GM18508 (cell line): ENCODE data around the gene RPS18.

Experiments used
- ATAC-seq: cut with Tn5 transposase; IDR thresholded peaks from one replicate; pipeline ENCODE4 v1.9.1; 2021; ENCODE audit warnings: moderate number of reproducible peaks; ENCODE audit not compliant: insufficient read depth, unreplicated experiment

The RPS18 gene

DNA sequence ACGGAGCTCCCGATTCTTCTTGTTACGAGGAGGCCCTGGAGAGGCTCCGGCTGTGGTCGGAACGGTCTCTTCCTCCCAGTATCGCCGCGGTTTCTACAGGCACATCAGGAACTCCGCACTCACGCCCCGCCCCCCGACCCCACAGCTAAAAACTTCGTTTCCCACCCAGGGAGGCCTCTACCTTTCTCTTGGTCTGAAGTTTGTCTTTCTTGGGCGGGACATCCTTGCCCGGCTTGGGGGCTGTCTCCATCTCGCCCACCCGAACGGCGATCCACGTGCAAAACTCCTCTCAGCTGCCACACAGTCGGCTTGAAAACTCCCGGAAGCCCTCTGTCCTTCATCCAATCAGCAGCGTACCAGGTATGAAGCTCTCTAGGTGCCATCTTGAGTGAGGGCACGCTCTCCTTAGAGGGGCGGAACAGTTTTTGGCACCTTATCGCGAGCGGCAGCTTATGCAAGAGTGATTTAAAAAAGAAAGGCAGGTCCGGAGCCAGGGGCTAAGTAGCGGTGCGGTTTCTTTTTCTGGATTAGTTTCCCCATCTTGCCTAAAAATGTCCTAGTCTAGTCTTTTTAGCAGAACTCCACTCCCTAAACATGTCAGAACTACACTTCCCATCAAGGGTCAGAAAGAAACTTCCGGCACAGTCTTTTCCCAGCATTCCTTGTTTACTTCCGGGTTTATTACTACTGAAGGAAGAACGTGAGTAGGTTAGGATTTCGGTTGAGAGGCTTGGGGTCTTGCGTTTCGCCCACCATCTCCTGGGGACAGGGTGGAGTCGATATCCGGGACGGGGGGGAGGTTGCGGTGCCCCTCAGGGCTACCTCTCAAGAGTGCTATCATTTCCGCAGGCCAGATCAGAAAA is 17.3 kb downstream of the RPS18 start, which contains the start of the genes PFDN6 and WDR46:
Gene PFDN6 (plus strand): TSS at position 681 of the 863 bp plus-strand sequence. CDS start 256 bp downstream, outside the sequence.
Gene WDR46 (minus strand): TSS at position 319 of the 863 bp plus-strand sequence. CDS start 69 bp downstream, at position 250.
- peak; percentile 51 for ATAC-seq

DNA sequence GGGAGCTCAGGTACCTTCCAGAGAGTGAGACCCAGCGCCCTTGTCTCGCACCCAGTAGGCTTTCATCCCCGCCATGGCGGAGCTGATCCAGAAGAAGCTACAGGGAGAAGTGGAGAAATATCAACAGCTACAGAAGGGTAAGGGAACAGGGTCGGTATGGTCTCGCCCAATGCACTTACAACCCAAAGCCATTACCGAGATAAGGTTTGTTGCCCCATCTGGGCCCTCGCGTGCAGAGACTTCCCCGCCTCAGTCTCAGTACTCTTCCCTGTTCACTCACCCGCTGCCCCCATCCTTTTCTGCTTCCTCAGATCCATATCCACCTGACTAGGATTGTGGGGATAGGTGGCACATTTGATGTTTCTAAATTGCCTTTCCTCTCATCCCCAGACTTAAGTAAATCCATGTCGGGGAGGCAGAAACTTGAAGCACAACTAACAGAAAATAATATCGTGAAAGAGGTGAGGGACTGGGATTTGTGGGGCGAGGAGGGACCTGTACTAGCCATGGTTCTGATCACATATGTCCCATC is 18.0 kb downstream of the RPS18 start:
- ATAC-seq, result no peak

DNA sequence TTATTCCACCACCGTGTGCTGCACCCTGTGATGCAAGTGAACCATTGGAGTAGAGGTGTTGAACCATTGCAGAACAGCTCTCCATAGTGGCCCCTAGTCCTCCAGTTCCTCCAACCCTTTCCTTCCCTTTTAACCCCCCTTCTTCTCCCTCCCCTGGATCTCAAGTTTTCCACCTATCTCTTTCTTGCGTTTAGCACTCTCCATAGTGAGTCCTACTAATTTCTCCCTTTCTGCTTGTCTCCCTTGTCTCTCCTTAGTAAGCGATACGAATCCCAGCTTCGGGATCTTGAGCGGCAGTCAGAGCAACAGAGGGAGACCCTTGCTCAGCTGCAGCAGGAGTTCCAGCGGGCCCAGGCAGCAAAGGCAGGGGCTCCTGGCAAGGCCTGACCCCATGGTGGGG is 18.6 kb downstream of the RPS18 start:
- ATAC-seq, result no peak

DNA sequence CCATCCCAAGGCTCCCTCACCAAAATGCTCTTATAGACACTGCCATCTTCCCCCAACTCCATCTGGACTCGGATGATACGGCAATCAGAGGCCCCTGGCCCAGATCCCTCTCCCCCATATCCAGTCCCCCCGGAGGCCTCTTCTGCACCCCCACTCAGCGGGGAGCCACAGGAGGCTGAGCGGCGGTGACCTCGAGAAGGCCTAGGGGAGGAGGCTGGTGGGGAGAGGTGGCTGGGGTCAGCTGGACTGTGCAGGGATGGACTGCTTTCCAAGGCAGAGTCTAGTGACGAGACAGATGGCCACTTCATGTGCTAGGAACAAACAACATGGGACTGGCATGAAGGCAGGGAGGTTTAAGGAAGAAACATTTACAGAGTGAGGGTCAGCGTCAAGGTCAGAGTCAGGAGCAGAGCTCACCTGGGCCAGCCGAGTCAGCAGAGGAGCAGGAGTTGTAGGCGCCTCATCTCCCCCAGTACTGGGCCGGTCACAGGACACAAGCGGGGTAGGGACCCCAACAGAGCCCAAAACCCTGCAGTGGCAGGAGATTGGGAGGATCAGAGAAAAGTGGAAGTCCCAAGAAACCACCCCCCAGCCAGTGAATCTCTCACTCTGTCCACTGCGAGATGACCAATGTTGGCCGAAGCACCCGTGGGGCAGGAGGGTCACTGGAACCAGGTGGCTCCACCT is 21.3 kb downstream of the RPS18 start:
- no peak for ATAC-seq

DNA sequence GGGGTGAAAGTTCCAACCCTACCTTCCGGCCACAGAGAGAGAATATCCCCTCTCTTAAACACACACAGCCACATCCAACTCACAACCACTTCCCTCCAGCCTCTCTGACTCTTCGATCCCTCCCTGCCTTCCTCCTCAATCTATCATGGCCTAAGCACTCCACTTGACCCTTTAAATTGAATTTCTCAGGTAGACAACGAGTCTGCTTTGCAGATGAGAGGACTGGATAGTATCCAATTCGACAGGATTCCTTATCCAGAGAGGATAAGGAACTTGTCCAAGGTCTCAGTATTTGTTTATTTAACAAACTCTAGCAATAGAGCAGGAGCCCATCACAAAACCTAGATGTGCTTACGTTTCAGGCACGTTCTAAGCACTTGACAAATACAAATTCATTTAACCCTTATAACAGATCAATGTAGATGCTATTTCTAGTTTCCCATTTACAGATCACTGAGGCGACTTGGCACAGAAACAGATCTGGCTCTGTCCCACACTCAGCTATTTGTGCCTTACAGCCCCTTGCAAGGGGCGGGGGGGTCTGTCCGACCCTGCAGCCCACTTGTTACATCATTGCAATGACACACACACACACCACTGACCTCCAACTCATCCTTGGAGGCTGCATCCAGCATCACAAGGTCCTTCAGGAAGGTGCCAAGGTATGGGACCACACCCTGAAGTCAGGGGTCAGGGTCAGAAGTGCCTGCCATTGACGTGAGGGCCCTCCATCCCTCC is 22.4 kb downstream of the RPS18 start:
- ATAC-seq, result no peak

DNA sequence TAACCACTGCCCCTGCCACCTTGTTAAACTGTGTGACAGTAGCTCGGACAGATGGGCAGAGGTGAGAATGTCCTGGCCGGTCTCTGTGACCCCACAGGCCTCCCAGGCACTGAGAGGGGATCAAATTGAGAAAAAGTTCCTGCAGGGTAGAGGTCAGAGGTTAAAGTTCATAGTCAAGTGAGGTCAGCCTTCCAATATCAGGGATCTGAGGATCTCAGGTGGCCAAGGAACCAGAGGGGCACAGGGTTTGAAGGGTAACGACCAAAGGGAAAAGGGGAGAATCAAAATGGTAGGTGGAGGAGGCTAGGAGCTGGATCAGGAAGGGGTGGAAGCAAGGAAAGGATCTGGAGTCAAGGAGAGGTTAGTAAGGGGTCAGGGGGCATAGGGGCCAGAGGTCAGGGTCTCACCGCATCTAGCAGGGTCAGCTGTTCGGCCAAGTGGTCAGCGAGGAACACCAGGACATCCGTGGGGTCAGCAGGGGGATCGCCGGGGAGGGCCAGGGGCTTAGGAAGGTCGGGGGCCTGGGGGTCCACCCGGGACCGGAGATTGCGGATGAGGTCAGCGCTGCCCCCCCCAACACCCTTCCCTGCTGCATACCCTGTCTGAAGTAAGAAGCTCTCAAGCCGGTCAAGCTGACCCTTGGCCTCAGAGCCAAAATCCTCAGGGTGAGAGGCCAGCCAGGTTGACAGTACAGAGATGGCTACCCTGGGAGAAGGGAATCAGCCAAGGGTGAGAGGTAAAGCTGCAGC is 23.9 kb downstream of the RPS18 start:
- ATAC-seq, result no peak

DNA sequence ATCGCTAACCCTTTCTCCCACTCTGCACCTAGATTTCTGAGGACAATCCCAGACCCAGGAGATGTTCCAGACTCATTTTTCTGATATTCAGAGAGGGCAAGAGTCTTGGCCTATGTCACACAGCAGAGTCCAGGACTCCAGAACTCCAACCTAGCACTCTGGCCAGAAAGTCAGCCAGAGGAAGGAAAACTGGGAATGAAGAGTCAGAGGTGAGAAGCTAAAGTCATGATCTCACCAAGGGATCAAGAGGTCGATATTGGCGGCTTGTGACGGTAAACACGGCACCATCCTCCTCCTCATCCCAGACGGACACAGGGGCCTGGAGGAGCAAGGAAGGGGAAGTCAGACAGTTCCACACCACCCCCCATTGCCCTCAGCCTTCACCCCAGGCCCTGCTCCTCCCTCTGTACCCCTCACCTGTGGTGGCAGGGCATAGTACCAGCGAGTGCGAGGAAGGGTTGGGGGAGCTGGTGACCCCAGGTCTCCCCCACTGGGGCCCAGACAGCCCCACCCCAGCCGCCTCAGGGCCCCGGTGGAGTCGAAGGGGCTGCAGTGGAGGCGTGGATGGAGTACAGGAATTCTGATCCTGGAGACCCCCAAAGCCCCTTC is 25.0 kb downstream of the RPS18 start:
- ATAC-seq, result no peak

DNA sequence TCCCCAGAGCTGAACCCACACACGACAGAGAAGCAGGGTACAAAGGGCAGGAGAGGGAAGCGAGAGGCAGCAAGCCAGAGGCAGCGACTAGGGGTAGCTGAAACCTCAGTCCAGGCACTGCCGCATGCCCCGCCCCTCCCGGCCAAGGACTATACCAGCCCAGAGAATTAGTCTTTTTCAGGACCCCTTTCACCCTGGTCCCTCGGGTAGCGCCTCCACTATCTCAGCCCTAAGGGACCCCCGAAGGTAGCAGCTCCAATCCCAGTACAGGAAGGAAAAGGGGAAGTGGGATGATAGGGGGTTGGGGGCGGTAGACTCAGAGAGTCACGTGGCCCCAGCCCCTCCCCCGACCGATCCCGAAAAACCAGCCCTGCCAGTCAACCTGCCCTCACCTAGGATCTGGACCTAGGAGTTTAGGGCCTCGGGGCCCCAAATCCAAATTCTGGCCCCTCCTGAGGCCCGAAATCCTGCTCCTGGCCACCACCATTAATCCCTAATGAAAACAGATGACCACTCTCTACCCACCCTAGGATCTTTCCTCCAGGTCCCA is 25.6 kb downstream of the RPS18 start:
- no peak for ATAC-seq

DNA sequence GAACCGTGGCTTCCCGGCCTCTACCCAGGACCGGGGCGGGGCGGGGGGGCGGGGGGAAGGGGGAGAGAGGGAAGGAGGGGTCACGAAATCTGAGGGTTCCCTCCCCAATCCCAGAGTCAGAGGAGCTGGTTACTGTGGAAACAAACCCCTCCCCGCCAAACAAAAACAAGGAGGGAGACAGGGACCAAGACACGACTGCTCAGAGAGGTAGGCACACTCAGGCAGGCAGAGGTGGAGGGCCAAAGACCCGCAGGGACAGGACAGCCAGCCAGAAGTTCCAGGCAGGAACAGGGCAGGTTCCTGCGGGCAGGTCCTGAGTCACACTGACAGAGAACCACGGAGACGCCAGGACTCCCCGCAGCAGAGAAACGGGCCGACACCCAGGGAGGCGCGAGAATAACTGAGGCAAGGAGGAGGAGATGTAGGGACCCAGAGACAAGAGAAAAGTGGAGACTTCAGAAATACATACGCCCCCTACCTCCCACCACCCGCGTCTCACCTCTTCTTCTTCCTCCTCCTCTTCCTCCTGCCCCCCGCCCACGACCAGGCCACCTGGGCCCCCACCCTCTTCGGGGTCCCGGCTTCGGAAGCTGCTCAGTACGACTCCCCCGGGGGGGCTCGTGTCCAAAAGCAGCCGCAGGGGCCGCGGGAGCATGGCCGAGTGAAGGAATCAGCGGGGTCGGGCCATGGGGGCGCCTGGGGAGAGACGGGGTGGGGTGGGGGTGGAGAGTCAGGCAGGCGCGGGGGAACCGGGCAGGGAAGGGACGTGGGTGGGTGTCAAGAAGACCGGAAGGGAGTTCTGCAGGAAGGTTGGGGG is 26.3 kb downstream of the RPS18 start:
- ATAC-seq, result no peak

DNA sequence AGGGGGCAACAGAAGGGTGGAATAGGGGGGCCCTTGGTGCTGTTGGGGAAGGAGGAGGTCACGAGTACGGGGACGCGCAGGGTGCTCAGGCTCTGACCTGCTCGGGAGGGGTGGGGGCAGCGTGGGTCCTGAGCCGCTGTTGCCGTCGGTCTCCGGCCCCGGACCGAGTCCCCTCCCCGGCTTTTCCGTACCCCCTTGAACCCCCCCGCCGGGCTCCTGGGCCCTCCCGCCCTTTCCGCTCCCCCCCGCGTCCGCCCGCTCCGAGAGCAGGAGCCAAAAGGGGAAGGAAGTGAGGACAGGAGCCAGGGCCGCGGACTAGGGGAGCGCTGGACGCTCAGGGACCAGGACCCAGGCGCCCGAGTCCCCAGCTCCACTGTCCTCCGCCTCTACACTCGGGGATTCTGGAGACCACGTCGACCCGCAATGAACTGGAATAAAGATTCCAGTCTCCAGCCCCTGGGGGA is 26.9 kb downstream of the RPS18 start, which contains the start of gene RGL2:
Gene RGL2 (minus strand): TSS at position 170 of the 464 bp plus-strand sequence. CDS start 332 bp downstream, outside the sequence.
- ATAC-seq, result no peak

DNA sequence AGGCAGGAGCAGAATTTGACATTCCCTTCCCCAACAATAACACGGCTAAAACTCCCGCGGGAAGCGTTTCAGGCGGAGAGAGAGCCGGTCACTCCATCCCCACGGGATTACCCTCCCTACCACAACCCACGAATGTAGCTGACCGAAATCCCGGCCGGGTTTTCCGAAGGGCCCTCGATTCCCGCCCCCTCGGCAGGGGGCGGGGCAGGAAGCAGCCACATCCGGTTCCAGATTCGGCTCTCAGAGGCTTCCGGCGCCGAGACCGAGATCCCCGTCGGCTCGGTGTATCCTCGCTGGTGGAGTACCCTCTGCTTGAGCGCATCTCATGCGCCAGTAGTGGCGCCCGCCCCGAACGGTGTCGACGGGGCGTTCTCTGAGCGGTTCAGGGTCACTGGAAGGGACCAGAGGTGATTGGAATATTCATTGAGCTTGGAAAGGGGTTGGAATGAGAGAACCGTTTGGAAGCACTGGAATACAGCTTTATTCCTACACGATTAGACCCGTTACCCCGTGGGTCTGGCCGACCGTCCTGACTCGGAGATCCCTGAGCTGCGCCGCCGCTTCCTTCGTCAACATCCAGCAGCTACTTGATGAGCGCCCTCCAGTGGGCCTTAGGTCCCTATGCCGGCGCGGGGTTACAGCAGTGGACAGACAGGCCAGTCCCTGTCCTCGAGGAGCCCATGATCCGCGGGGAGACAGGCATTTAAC is 27.5 kb downstream of the RPS18 start:
- ATAC-seq, result no peak

DNA sequence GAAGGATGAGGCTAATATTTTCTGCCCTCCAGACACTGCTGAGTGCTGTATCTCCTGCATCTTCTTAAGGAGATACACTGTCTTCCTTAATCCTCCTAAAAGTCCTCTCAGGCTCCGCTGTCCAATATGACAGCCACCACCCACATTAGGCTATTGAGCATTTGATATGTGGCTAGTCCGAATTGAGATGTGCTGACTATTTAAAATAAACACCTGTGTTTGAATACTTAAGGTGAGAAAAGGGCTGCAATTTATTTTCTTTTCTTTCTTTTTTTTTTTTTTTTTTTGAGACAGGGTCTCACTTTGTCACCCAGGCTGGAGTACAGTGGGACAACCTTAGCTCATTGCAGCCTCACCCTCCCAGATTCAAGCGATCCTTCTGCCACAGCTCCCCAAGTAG is 30.0 kb downstream of the RPS18 start:
- no peak for ATAC-seq

DNA sequence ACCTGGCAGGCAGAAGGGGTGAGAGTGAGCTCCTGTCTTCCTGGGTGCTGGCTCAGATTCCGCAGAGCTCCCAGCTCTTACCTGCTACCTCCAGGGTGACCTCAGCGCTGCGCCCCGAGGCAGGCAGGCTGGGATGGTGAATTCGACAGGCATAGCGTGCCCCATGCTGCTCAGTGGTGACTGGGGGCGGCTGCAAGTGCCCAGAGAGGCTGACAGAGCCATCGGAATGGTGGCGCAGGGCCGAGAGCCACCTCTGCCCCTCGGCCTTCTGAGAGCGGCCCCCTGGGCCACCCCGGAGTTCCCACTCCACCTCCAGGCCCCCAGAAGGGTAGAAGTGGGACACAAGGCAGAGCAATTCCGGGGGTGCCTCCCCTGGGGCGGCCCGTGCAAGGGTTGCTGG is 32.3 kb downstream of the RPS18 start:
- ATAC-seq, result no peak

DNA sequence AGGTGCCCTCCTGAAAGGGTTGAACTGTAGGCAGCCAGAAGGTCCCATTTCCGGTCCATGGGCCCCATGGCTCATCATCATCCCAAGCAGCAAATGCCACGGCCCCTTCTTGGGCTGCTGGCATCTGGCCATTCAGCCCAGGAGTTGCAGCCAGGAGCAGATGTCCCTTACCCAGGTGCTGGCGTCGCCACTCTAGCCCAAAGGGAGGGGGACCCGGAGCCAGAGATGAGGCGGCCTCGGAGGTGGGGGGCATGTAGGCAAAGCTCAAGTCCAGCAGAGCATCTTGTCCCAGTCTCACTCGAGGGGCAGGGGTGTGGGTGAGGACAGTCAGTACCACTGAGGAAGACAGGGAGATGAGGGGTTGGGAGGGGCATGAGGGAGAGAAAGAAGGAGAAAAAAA is 33.2 kb downstream of the RPS18 start:
- ATAC-seq, result no peak

DNA sequence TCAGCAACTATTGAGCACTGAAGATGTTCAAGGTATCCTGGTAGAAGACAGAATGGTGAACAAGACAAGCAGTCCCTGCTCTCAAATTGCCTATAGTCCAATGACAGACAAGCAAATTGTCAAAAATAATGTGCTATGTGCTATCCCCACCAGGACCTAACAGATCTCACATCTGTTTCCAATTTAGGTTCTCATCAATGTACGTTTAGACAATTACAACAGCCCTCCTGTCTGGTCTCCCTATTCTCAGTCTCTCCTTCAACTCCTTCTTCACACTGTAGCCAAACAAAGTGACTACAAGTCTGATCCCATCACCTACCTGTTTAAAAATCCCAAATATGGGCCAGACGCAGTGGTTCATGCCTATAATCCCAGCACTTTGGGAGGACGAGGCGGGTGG is 34.5 kb downstream of the RPS18 start:
- no peak for ATAC-seq

DNA sequence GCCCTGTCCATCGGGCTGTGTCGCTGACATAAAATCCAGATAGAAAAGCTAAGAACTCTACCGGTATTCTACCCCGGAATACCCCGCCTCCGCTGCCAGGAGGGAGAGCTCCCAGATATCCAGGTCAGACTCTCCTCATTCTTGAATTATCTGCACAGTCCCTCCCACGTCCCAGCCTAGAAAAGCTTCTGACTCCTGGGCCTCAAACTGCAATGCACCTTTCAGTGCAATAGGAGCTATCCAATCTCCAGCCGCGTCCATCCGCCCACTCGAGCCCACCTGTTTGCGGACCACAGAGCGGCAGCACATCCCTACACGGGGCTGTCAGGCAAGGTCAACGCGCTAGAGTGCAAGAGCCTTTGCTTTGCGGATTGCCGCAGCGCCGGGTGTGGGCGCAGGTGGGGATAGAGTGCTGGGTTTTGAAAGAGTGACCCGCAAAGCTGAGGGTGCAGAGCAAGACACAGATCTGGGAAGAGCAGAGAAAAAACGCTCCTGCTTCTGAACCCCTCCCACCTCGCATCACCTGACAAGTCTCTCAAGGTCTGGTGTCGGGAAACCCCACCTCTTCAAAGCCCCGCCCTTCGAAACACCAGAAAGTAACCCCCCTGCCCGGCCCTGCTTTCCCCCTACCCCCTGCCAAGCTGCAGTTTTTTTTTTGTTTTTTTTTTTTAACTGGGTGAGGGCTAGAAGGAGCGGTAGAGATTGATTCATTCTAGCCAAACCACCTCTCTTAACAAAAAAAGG is 40.7 kb downstream of the RPS18 start:
- ATAC-seq, result no peak
